ENCODE measurements around the gene SEC14L5.
A peak's percentile ranks its signal among the peaks of the same experiment; 100 is the strongest.
"Not testable (repeated sequence)": the region's sequence is repeated elsewhere in the genome, so short reads cannot be mapped to it uniquely, and the experiment has no call there.

SEC14L5 gene

GRCh38 chr16:4957720-4958509 is at the start of gene SEC14L5:
SEC14L5 (plus strand) TSS chr16:4958330; CDS start chr16:4959324, 994 bp downstream.
- peak; percentile 89 for DNase-seq (ENCODE audit: low spot score)

GRCh38 chr16:4908854-4909401 is 49.2 kb upstream of the SEC14L5 start:
- no peak for DNase-seq (ENCODE audit: low spot score)

GRCh38 chr16:4909825-4910224 is 48.3 kb upstream of the SEC14L5 start:
- DNase-seq (ENCODE audit: low spot score): no peak

GRCh38 chr16:4910828-4911227 is 47.3 kb upstream of the SEC14L5 start:
- DNase-seq (ENCODE audit: low spot score): no peak

- DNase-seq (ENCODE audit: low spot score): no peak
These were observed 46.2 kb upstream of the SEC14L5 start for GRCh38 chr16:4911970-4912386.

- no peak for DNase-seq (ENCODE audit: low spot score)
These were observed 44.9 kb upstream of the SEC14L5 start for GRCh38 chr16:4913130-4913773.

- DNase-seq (ENCODE audit: low spot score): no peak
These were observed 44.2 kb upstream of the SEC14L5 start for GRCh38 chr16:4913774-4914525.

GRCh38 chr16:4914528-4915225 is 43.5 kb upstream of the SEC14L5 start:
- DNase-seq (ENCODE audit: low spot score): no peak

- no peak for DNase-seq (ENCODE audit: low spot score)
These were observed 42.8 kb upstream of the SEC14L5 start for GRCh38 chr16:4915226-4915761.

GRCh38 chr16:4917117-4917516 is 41.0 kb upstream of the SEC14L5 start:
- no peak for DNase-seq (ENCODE audit: low spot score)

- no peak for DNase-seq (ENCODE audit: low spot score)
These were observed 39.3 kb upstream of the SEC14L5 start for GRCh38 chr16:4918781-4919251.

GRCh38 chr16:4920826-4921225 is 37.3 kb upstream of the SEC14L5 start:
- no peak for DNase-seq (ENCODE audit: low spot score)

- DNase-seq (ENCODE audit: low spot score): no peak
These were observed 35.3 kb upstream of the SEC14L5 start for GRCh38 chr16:4922721-4923342.

GRCh38 chr16:4923853-4924252 is 34.3 kb upstream of the SEC14L5 start:
- DNase-seq (ENCODE audit: low spot score): no peak

GRCh38 chr16:4924593-4925292 is 33.4 kb upstream of the SEC14L5 start:
- DNase-seq (ENCODE audit: low spot score): no peak

- DNase-seq (ENCODE audit: low spot score): no peak
These were observed 32.9 kb upstream of the SEC14L5 start for GRCh38 chr16:4925293-4925607.

- DNase-seq (ENCODE audit: low spot score): no peak
These were observed 32.3 kb upstream of the SEC14L5 start for GRCh38 chr16:4925791-4926190.

- DNase-seq (ENCODE audit: low spot score): no peak
These were observed 31.2 kb upstream of the SEC14L5 start for GRCh38 chr16:4926928-4927327.

GRCh38 chr16:4927661-4928060 is 30.5 kb upstream of the SEC14L5 start:
- DNase-seq (ENCODE audit: low spot score): no peak

GRCh38 chr16:4928227-4928626 is 29.9 kb upstream of the SEC14L5 start:
- DNase-seq (ENCODE audit: low spot score): no peak

GRCh38 chr16:4929619-4930018 is 28.5 kb upstream of the SEC14L5 start:
- not testable (repeated sequence) for DNase-seq (ENCODE audit: low spot score)
